HG02973 (cell line): ENCODE measurements around the gene GABRD.
"Not testable (repeated sequence)": the region's sequence is repeated elsewhere in the genome, so short reads cannot be mapped to it uniquely, and the experiment has no call there.

ENCODE experiments used
- ATAC-seq: cut with Tn5 transposase; IDR thresholded peaks from one replicate; pipeline ENCODE4 v1.9.1; 2021; ENCODE audit warnings: moderate library complexity; ENCODE audit not compliant: unreplicated experiment

The GABRD gene

DNA sequence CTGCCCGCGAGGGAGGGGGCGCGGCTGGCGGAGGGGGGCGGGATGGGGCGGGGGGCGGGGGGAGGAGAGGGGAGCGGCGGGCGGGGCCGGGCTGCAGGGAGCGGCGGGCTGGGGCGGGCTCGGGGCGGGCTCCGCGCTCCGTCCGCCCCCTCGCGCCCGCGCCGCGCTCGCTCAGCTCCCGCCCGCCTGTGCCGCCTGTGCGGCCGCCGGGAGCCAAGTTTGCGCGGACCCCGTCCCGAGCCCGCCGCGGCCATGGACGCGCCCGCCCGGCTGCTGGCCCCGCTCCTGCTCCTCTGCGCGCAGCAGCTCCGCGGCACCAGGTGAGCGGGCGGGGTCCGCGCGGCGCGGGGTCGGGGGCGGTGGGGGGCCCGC lies at the start of gene GABRD:
GABRD (plus strand) TSS at position 174 of the 372 bp plus-strand sequence; CDS start at position 253, 79 bp downstream.
- ATAC-seq = no peak

- ATAC-seq = no peak
Observed at GRCh38 chr1:1969505-1969900, 49.6 kb upstream of the GABRD start.

DNA sequence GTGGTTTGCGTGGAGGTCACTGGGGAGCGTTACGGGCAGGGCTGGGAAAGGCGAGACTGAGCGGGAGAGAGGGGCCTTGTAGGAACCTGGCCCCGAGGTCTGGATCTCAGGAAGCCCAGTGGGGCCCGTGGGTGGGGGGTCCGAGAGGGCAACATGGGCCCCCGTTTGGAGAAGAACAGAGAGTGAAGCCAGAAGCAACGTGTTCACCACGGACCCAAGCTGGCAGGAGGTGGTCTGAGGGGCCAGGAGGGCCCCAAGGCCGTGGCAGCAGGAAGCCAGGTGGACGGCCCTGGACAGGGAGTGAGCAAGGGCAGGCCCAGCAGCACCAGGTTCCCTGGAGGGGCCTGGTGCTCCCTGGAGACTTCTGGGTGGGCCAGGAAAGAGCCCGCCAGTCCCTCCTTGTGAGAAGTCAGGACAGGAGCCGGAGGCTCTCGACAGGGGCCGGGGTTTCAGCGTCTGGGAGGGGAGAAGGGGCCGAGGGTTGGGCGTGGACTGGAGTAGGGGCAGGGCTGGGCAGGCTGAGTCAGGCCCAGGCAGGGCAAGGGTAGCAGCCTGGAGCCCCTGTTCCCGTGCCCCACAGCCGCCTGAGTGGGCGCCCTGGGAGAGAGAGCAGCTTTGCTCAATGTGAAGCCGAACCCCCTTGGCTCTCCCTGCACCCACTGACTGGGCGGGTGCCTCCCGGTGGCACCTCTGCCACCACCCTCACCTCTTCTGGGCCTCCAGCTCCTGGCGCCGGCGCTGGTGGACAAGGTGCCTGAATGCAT lies 49.0 kb upstream of the GABRD start:
- no peak for ATAC-seq

- ATAC-seq = no peak
Observed at GRCh38 chr1:1971017-1971416, 48.1 kb upstream of the GABRD start.

DNA sequence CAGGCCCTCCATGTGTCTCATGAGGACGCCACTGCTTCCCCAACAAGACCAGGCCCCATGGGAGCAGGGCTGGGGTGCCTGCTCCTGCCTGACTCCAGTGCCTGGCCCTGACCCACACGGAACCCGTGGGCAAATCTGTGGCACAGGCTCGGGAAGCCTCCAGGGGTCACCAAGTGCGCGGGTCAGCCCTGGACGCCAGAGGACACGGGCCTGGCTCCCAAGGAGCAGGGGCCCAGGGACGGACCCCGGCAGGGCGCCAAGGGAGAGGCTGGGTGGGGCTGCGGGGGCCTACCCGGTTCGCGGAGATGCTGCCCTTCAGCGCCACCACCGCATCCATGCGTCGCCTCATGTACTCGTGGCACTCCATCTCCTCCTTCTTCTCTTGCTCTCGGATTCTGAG lies 47.5 kb upstream of the GABRD start:
- no peak for ATAC-seq

DNA sequence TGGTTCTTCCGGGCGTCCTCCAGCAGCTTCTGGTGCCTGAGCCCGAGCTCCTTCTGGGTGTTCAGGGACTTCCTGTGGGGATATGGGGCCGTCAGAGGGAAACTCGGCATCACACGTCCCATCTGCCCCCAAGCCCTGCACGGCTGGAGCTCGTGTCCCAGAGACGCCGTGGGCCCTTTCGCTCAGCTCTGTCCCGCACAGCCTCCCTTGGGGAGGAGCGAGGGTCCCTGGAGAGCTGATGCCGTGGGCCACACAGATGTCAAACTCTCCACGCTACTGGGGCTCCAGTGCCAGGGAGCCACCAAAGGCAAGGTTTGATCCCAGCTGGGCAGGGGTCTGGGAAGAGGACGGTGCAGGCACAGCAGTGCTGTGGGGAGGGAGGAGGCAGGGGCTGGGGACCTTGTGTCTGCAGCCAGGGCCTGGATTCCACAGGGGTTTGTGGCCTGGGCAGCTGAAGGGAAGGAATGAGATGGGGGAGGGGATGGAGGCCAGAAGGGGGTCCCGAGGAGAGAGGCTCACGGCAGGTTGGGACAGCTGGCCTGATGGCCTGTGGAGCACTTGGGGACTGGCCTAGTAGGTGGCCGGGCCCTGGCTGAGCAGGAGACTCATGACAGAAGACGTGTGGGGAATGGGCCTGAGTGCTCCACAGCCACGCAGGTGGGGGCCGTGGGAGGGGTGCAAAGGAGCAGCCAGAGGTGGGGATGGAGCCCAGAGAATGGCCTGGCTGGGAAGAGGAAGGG lies 46.0 kb upstream of the GABRD start:
- no peak for ATAC-seq

- no peak for ATAC-seq
Observed at GRCh38 chr1:1973716-1974642, 45.2 kb upstream of the GABRD start.

DNA sequence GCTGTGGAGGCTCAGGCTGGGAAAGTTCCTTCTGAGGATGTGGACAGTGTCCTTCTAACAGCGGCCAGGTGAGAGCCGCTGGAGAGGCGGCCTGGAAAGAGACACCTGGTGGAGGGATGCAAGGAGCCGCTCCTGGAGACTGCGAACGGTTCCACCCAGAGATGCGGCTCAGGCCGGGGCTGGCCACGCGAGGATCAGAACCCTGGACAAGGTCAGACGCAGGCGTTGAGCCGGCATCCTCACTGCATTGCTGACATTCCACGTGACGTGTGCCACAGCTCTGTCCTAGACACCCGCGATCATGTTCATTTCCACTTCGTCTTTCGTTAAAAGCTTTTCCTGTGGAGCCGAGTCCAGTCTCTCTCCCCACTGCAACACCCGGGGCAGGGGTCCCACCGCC lies 44.3 kb upstream of the GABRD start:
- no peak for ATAC-seq

DNA sequence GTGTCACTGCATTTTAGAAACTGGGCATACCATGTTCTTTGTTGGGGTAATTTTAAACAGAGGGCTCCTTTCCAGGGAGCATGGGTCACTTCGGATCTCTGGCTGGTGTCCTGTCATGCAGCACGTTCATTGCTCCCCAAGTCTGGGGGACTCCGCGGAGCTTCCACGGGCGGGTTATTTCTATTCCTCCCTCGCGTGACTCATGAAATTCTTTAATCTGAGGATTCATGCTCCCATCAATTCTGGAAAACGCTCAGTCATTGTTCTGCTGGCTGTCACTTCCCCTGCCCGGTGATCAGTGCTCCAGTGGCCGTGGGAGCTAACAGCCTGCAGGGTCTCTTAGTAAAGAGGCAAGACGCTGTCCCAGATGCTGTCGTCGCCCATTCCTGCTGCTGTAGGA lies 43.6 kb upstream of the GABRD start:
- ATAC-seq = no peak

DNA sequence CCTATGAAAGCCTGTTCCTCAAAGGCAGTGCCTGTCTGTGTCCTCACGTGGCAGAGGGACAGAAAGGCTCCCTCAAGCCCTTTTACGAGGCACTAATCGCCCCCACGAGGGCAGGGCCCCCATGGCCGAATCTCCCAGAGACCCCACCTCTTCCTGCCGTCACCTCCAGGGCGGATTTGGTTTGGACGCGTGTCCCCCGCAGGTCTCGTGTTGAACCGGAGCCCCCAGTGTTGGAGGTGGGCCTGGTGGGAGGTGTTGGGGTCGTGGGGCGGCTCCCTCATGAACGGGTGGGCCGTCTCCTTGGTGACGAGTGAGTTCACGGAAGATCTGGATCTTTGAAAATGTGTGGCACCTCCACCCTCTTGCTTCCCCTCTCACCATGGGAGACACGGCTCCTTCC lies 43.1 kb upstream of the GABRD start:
- no peak for ATAC-seq

DNA sequence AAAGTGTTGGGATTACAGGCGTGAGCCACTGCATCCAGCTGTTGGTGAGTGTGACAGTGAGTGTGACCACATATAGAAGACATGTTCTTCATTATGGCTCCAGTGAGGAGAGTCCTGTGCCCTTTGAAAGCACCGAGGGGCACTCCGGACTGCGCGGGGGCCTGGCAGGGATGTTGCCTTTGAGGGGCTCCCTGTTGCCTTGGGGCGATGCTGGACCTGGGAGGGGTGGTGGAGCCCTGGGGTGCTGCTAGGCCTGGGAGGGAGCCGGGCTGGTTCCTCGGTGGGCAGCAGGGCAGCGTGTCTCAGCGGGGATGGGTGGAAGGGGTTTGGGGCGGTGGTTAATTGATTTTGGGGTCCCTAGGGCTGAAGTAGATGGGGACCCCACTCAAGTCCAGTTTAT lies 41.0 kb upstream of the GABRD start:
- no peak for ATAC-seq

DNA sequence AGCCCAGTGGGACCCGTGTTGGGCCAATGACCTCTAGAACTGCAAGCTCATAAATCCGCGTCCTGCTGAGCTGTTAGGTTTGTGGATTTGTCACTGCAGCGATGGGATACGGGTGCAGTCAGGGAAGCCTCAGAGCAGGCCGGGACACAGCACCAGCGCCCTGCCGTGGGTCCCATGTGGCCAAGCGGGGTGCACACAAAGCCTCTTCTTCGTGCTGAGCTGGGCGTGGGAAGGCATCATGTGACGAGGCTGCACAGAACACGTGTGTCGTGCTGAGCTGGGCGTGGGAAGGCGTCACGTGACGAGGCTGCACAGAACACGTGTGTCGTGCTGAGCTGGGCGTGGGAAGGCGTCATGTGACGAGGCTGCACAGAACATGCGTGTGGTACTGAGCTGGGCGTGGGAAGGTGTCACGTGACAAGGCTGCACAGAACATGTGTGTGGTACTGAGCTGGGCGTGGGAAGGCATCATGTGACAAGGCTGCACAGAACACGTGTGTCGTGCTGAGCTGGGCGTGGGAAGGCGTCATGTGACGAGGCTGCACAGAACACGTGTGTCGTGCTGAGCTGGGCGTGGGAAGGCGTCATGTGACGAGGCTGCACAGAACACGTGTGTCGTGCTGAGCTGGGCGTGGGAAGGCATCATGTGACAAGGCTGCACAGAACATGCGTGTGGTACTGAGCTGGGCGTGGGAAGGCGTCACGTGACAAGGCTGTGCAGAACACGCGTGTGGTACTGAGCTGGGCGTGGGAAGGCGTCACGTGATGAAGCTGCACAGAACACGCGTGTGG lies 40.3 kb upstream of the GABRD start:
- ATAC-seq = not testable (repeated sequence)

DNA sequence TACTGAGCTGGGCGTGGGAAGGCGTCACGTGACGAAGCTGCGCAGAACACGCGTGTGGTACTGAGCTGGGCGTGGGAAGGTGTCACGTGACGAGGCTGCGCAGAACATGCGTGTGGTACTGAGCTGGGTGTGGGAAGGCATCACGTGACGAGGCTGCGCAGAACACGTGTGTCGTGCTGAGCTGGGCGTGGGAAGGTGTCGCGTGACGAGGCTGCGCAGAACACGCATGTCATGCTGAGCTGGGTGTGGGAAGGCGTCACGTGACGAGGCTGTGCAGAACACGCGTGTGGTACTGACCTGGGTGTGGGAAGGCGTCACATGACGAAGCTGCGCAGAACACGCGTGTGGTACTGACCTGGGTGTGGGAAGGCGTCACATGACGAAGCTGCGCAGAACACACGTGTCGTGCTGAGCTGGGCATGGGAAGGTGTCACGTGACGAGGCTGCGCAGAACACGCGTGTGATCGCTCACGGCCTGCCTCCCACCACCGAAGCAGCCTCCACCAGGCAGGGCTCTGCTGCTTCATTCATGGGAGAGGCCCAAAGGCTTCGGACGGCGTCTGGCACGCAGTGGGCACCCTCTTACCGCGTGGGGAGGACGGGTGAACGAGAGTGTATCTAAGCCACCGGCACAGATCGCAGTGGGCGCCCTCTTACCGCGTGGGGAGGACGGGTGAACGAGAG lies 39.5 kb upstream of the GABRD start:
- ATAC-seq = no peak

DNA sequence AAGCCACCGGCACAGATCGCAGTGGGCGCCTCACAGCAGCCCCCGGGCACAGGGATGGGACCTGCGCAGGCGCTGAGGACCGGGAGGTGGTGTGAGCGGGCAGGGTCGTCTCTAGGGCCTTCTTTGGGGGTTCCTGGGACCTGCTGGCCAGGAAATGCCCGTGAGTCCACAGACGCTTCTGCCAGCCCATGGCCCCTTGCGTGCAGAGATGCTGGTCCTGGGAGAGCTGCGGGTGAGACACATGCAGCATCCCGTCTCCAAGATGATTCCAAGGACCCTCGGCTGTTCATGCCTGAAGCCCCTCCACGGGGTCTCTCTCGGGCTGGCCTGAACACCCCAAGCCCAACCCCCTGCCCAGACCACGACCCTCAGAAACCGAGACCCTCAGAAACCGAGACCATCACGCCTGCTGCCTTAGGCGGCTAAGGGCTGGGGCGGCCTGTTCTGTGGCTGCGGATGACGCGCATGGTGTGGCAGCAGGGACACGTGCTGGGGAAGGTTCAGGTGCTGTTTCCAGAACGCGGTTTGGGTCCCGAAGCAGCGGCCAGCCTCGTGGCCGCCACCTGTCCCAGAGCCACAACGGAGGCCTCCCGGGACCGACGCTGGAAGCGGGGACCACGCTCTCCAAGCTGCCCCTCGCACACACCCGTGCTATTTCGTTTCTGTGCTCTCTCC lies 38.5 kb upstream of the GABRD start:
- no peak for ATAC-seq

DNA sequence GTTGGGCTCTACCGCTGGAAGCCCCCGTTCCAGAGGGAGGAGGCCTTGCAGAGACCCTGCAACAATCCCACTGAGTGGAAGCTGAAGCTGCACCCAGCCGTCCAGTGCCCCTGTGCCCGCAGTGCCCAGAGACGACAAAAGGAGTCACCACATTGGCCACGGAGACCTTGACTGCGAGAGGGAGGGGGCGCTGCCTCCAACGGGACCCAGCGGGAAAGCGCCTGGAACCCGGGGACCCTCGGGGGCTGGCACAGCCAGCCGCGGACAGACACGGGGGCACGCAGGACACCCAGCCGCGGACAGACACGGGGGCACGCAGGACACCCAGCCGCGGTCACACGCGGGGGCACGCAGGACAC lies 38.0 kb upstream of the GABRD start:
- no peak for ATAC-seq

DNA sequence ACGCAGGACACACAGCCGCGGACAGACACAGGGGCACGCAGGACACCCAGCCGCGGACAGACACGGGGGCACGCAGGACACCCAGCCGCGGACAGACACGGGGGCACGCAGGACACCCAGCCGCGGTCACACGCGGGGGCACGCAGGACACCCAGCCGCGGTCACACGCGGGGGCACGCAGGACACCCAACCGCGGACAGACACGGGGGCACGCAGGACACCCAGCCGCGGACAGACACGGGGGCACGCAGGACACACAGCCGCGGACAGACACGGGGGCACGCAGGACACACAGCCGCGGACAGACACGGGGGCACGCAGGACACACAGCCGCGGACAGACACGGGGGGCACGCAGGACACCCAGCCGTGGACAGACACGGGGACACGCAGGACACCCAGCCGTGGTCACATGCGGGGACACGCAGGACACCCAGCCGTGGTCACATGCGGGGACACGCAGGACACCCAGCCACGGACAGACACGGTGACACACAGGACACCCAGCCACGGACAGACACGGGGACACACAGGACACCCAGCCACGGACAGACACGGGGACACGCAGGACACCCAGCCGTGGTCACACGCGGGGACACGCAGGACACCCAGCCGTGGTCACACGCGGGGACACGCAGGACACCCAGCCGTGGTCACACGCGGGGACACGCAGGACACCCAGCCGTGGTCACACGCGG lies 37.4 kb upstream of the GABRD start:
- not testable (repeated sequence) for ATAC-seq

DNA sequence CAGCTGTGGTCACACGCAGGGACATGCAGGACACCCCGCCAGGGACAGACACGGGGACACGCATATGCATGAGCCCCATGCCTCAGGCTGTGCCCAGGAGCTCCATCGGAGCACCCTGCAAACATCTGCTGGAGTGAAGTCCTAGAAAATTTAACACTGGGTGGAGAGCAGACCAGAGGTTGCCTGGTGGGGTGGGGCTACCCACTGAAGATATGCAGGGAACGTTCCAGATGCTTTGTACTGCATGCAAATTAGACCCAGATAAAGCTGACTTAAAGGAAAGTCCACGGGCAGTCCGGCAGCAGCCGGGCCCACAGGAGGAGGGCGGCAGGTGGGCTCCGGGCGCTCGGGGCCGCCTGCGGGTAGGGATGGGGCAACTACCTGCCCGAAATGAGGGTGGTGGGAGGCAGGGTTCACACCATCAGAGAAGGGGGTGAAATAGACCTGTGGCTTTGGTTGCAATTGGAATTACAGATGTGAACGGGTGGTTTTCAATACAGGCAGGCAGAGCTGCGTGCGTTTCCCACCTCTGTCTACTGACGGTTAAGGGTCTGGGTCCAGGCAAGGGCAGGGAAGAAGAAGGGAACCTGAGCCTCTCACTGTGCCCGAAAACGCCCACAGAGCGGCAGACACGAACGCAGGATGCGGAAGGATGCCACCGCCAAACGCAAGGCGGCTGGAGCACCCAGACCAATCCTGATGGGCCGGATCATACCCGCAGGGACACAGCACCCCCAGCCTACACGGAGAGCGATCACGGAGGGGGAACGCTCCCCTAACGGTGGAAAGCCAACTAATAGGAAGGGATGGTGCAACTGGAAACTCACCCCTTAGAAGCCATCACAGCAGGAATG lies 36.5 kb upstream of the GABRD start:
- no peak for ATAC-seq

DNA sequence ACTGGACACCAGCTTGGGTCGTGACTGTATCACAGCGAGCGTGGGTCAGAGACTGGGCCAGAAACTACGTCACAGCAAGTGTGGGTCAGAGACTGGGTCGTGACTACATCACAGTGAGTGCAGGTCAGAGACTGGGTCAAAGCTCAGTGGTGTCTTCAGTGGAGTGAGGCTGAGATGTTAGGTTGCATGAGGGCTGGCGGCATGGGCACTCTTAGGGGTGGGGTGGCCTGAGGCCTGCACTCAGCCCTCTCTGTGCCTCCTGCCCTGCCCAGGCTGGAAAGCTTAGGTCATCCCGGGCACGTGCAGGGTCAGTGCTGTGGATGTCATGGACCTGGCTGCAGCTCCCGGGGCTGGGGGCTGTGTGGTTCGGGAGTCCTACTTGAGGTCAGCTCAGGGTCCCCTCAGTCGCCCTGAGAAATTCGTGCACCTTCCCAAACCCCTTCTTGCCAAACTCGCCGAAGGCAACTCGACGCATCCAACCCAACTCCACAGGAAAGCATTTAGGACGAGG lies 34.5 kb upstream of the GABRD start:
- ATAC-seq = no peak
